Measurements from ENCODE around the gene AMFR. TPM values are rescaled to one million over a fixed set of nuclear protein-coding genes. Genes with fewer than 3 reads are reported as not detected.
A peak's percentile ranks its signal among the peaks of the same experiment; 100 is the strongest.

The AMFR gene
- total and polyA plus RNA-seq, 2 of the 13 experiments (the other 11 are each of a cell fraction or from before 2014, with no cell fraction given), result 52.9 to 108 TPM

DNA sequence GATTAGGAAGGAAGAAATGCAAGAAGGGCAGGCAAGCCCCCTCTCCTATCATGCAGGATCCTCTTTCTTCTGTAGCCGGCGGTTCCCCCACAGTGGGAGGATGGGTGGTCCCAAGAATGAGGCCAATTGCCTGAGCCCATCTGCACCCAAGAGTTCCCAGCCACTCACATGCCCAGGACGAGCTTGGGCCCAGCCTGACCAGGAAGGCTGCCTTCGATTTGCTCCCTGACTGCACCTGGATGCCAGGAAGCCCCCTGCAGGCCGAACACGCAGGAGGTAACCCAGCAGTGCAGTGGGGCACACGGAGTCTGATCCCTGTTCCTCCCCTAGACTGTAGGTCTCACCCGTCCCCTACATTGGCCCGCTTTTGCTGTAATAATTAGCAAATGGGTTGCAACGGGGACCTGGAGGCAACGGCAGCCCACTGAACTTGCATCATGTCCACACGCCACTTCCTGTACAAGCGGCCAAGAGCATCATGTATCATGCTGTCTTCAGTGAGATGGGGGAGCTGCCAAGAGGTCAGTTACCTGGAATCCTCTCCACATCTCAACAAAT is 67.5 kb downstream of the AMFR start (continued):
- TF ChIP-seq ZBTB42 (CRISPR knock-in tag; IDR thresholded peaks at IDR 0.05), result no peak
- TF ChIP-seq, protein P1, sequence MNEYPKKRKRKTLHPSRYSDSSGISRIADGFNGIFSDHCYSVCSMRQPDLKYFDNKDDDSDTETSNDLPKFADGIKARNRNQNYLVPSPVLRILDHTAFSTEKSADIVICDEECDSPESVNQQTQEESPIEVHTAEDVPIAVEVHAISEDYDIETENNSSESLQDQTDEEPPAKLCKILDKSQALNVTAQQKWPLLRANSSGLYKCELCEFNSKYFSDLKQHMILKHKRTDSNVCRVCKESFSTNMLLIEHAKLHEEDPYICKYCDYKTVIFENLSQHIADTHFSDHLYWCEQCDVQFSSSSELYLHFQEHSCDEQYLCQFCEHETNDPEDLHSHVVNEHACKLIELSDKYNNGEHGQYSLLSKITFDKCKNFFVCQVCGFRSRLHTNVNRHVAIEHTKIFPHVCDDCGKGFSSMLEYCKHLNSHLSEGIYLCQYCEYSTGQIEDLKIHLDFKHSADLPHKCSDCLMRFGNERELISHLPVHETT (CRISPR knock-in tag; conservative IDR thresholded peaks at IDR 0.05), result no peak
- TF ChIP-seq ISL2 (CRISPR knock-in tag; IDR thresholded peaks at IDR 0.05), result 0 out of 2 replicates have a peak, but pooled peaks have one; percentile 41
- TF ChIP-seq, protein P2, sequence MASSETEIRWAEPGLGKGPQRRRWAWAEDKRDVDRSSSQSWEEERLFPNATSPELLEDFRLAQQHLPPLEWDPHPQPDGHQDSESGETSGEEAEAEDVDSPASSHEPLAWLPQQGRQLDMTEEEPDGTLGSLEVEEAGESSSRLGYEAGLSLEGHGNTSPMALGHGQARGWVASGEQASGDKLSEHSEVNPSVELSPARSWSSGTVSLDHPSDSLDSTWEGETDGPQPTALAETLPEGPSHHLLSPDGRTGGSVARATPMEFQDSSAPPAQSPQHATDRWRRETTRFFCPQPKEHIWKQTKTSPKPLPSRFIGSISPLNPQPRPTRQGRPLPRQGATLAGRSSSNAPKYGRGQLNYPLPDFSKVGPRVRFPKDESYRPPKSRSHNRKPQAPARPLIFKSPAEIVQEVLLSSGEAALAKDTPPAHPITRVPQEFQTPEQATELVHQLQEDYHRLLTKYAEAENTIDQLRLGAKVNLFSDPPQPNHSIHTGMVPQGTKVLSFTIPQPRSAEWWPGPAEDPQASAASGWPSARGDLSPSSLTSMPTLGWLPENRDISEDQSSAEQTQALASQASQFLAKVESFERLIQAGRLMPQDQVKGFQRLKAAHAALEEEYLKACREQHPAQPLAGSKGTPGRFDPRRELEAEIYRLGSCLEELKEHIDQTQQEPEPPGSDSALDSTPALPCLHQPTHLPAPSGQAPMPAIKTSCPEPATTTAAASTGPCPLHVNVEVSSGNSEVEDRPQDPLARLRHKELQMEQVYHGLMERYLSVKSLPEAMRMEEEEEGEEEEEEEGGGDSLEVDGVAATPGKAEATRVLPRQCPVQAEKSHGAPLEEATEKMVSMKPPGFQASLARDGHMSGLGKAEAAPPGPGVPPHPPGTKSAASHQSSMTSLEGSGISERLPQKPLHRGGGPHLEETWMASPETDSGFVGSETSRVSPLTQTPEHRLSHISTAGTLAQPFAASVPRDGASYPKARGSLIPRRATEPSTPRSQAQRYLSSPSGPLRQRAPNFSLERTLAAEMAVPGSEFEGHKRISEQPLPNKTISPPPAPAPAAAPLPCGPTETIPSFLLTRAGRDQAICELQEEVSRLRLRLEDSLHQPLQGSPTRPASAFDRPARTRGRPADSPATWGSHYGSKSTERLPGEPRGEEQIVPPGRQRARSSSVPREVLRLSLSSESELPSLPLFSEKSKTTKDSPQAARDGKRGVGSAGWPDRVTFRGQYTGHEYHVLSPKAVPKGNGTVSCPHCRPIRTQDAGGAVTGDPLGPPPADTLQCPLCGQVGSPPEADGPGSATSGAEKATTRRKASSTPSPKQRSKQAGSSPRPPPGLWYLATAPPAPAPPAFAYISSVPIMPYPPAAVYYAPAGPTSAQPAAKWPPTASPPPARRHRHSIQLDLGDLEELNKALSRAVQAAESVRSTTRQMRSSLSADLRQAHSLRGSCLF (CRISPR knock-in tag; IDR thresholded peaks at IDR 0.05; ENCODE audit: borderline replicate concordance), result no peak
- TF ChIP-seq, protein P3, sequence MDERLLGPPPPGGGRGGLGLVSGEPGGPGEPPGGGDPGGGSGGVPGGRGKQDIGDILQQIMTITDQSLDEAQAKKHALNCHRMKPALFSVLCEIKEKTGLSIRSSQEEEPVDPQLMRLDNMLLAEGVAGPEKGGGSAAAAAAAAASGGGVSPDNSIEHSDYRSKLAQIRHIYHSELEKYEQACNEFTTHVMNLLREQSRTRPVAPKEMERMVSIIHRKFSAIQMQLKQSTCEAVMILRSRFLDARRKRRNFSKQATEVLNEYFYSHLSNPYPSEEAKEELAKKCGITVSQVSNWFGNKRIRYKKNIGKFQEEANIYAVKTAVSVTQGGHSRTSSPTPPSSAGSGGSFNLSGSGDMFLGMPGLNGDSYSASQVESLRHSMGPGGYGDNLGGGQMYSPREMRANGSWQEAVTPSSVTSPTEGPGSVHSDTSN (CRISPR knock-in tag; IDR thresholded peaks at IDR 0.05), result no peak
- TF ChIP-seq TOE1 (CRISPR knock-in tag; IDR thresholded peaks at IDR 0.05), result no peak
- peak; percentile 42; the same call in 1 of the 2 replicates for TF ChIP-seq SMAD1 (CRISPR knock-in tag; IDR thresholded peaks at IDR 0.05; ENCODE audit: borderline replicate concordance, low read depth)
- no peak for TF ChIP-seq RFXANK (CRISPR knock-in tag; IDR thresholded peaks at IDR 0.05)
- no peak for TF ChIP-seq ZNF205 (CRISPR knock-in tag; IDR thresholded peaks at IDR 0.05)
- TF ChIP-seq ZNF619 (CRISPR knock-in tag; IDR thresholded peaks at IDR 0.05), result peak; percentile 6; the same call in 1 of the 2 replicates
- no peak for TF ChIP-seq HMG20B (CRISPR knock-in tag; conservative IDR thresholded peaks at IDR 0.05)
- TF ChIP-seq THRA (CRISPR knock-in tag; IDR thresholded peaks at IDR 0.05; ENCODE audit: borderline replicate concordance), result no peak
- TF ChIP-seq ZNF691 (CRISPR knock-in tag; IDR thresholded peaks at IDR 0.05; ENCODE audit: borderline replicate concordance, low read depth), result peak; percentile 68; the same call in 1 of the 2 replicates
- TF ChIP-seq ZNF276 (CRISPR knock-in tag; IDR thresholded peaks at IDR 0.05; ENCODE audit: low read depth), result no peak
- no peak for TF ChIP-seq CCAR2 (optimal IDR thresholded peaks at IDR 0.05; ENCODE audit: low read depth, low read length)
- TF ChIP-seq CENPX (CRISPR knock-in tag; IDR thresholded peaks at IDR 0.05), result no peak
- TF ChIP-seq KDM2A (CRISPR knock-in tag; IDR thresholded peaks at IDR 0.05; ENCODE audit: borderline replicate concordance, low read depth), result peak; percentile 80
